ENCODE measurements around the gene SH3YL1. TPM values are rescaled to one million over a fixed set of nuclear protein-coding genes. Genes with fewer than 3 reads are reported as not detected.

Gene SH3YL1
- total and polyA plus RNA-seq, 4 donors: 6.4 to 19.2 (median 13.9) TPM

GRCh38 chr2:228115-228514 is 35.7 kb downstream of the SH3YL1 start:
- H3K4me1 ChIP-seq (ENCODE audit: control insufficient read depth in 4 of 4, insufficient read depth in 4 of 4, low read length in 3 of 4): peaks cover 4 to 24% (median 10%) of the 10 kb centered on the region in 4 donors
- no peak overlapping the region for H3K27ac ChIP-seq (ENCODE audit: low read depth in 1 of 2, low read length in 2 of 2)
- no peak overlapping the region for H3K4me3 ChIP-seq (ENCODE audit: low read depth in 1 of 3, low read length in 3 of 3)
- WGBS: 84% methylated on average over 9 of the region's 9 CpGs
- TF ChIP-seq NR2F2 (IDR thresholded peaks at IDR 0.05): no peak
- TF ChIP-seq EGR1 (IDR thresholded peaks at IDR 0.05; ENCODE audit: low read depth in 2 of 2): no peak
- no peak for TF ChIP-seq FOXA2 (IDR thresholded peaks at IDR 0.05)
- TF ChIP-seq HNF4A (conservative IDR thresholded peaks at IDR 0.05): no peak
- TF ChIP-seq JUND (IDR thresholded peaks at IDR 0.05): no peak
- TF ChIP-seq HNF4G (IDR thresholded peaks at IDR 0.05): no peak
- no peak for TF ChIP-seq YY1 (IDR thresholded peaks at IDR 0.05)
- TF ChIP-seq TAF1 (conservative IDR thresholded peaks at IDR 0.05): no peak
- no peak for TF ChIP-seq RXRA (IDR thresholded peaks at IDR 0.05)
- no peak for TF ChIP-seq ATF3 (IDR thresholded peaks at IDR 0.05)
- TF ChIP-seq REST (IDR thresholded peaks at IDR 0.05): no peak
- TF ChIP-seq MAX (IDR thresholded peaks at IDR 0.05): no peak
- no peak for TF ChIP-seq CTCF (IDR thresholded peaks at IDR 0.05; ENCODE audit: low read depth, low read length, missing input control)
- no peak for TF ChIP-seq GABPA (IDR thresholded peaks at IDR 0.05 in 1 of 2, conservative IDR thresholded peaks at IDR 0.05 in 1 of 2)
- TF ChIP-seq FOXA1 (IDR thresholded peaks at IDR 0.05): no peak
- no peak for TF ChIP-seq SP1 (IDR thresholded peaks at IDR 0.05)
- TF ChIP-seq RAD21 (IDR thresholded peaks at IDR 0.05): no peak
- TF ChIP-seq ZBTB33 (IDR thresholded peaks at IDR 0.05): no peak
- no peaks in the 10 kb centered on the region for H3K27me3 ChIP-seq (ENCODE audit: control insufficient read depth in 4 of 4, insufficient read depth in 4 of 4, low read length in 3 of 4)
- peaks cover 0 to 3% (median under 1%) of the 10 kb centered on the region in 4 donors for H3K36me3 ChIP-seq (ENCODE audit: control insufficient read depth in 4 of 4, insufficient read depth in 3 of 4, low read depth in 1 of 4, low read length in 3 of 4)
- DNase-seq (ENCODE audit: low spot score): no peak
- H3K9me3 ChIP-seq (ENCODE audit: control insufficient read depth in 4 of 4, low read length in 3 of 4): no peaks in the 10 kb centered on the region
- H3K9ac ChIP-seq (ENCODE audit: low read depth in 1 of 2, low read length in 2 of 2): no peak overlapping the region

All from liver (tissue), 9 donors.